ENCODE results near the gene TCF12.
A peak's percentile ranks its signal among the peaks of the same experiment; 100 is the strongest.

Gene TCF12

DNA sequence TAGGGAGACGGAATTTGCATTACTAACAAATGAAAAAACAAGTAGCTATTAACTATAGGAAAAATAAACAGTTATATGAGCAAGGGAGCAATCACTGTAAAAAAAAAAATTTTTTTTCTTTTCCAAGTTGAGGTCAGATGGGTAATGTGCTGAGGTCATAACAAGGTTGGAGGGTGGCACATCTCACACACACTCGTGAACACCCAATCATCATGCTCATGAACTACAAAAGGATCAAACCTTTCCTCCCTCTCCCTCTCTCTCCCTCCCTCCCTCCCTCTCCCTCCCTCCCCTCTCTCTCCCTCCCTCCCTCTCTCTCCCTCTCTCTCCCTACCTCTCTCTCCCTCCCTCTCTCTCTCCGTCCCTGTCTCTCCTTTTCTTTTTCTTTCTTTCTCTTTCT lies 360.0 kb downstream of the TCF12 start:
- peak; percentile 29 for DNase-seq

DNA sequence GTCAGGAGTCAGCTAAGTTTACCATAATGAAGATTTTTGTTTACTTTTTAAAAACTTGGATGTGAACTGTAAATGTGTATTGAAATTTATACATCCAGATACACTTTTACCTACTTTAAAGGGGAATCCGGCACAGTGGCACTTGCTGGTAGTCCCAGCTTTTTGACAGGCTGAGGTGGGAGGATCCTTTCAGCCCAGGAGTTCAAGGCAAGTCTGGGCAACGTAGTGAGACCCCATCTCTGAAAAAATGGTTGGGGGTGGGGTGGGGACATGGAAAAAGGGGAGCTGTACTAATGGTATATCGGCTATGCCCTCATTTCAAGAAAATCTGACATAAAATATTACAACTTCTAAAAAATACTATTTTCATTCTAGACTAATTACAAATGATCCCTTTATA lies 362.0 kb downstream of the TCF12 start:
- no peak for DNase-seq

DNA sequence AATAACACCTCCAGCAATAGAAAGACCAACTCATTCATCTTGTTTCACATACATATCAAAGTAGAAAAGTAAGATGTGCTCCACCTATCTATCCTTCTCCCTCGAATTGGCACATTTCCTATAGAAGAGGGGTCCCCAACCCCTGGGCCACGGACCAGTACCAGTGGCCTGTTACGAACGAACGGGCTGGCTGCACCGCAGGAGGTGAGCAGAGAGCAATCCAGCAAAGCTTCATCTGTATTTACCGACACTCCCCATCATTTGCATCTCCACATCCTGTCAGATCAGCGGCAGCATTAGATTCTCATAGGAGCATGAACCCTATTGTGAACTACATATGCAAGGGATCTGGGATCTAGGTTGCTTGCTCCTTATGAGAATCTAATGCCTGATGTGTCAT lies 362.9 kb downstream of the TCF12 start:
- DNase-seq = peak; percentile 86

DNA sequence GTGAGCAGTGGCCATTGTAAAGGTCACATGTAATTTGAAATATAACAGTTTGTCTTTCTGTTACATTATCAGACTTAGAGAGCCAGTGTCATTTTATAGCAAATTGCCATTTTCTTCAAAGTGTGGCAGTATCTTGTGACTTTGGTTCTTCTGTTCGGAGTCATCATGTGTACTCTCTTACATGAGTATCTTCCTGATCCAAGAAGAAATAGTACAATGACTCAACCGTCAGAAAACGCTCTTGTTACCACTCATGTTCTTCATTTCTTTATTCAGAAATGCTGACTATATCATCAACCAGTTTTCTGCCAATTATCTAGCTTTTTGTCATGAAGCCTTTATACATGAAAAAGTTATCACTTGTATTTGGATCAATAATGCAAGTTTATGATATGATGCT lies 364.2 kb downstream of the TCF12 start:
- DNase-seq = no peak

DNA sequence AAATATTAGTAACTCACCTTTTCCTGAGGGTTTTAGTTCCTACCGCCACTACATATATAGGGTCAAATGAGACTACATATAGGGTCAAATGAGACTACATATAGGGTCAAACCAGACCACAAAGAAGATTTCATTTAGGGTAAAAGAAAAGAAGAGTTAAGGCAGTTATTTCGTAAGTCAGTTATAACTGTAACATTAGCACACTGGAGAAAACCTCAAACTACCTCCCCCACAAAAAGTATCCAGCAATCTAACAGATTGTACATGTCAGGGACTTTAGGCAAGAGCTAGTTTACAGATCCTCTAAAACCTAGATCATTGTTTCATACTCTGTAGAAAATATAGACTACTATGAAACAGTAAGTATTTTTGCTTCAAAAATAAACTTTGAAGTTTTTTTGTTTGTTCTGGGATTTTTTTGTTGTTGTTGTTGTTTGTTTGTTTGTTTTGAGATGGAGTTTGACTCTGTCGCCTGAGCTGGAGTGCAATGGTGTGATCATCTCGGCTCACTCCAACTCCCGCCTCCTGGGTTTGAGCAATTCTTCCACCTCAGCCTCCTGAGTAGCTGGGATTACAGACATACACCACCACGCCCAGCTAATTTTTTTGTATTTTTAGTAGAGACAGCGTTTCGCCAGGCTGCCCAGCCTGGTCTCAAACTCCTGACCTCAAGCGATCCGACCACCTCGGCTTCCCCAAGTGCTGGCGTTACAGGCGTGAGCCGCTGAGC lies 365.5 kb downstream of the TCF12 start:
- DNase-seq = no peak

DNA sequence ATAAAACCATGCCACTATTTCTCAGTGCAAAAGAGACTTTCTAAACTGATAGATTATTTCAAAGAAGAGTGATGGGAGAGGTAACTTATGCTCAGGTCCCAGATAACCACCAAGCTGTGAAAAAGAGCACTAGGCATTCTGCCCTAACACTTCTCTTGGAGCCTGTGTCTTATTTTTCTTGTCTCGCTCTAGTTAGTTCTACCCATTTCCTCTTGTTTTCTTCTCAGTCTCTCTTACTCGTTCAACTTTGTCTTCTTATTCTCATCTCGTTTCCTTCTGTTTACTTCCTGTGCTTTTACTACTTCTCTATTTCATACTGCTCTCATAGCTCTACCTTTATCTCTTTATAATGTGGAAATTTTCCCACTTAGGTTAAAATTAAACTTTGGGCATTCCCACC lies 366.1 kb downstream of the TCF12 start:
- no peak for DNase-seq

DNA sequence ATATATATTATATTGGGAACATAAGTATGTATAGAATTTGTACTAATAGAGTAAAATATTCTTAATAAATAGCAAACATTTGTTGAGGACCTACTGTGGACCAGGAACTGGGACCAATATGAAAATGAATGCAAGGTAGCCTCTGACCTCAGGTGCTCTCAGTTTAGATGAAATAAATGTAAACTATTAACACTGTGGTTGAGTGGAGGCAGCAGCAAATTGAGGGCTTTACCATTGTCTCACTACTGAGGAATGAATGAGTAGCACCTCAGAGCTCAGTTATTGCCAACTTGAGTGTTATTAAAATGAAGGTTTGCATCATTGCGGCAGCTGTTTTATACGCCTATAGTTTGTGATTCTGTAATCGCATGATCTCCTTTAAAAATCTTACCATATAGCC lies 366.9 kb downstream of the TCF12 start:
- DNase-seq = no peak

DNA sequence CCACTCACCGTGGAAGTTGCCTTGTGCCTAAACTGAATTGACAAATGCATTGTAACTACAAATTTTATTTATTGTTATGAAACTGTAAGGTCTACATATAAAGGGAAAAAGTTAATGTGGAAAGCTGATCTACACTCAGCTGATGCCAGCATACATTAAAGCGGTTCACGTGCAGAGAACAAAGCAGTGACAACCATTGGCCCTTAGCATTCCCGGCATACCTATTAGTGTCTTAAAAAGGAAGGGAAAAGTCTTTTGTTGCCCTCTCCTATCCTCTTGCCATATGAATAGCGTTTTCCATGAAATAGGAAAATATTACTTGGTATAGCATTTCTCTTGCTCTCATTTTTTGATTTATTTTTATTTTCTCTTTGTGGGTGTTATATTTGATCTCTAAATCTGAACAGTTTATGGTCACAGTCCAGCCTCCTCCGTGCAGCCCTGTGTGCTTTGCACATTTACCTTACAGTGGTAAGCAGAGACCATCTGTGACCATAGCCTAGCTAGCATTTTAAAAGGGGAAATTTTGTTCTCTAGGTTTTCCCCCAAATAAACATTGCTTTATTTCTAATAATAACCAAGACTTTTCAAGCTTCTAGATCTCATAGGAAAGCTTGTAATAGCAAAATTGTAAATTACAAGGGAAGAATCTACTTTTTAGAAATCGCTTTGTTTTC lies 368.1 kb downstream of the TCF12 start:
- DNase-seq = no peak

DNA sequence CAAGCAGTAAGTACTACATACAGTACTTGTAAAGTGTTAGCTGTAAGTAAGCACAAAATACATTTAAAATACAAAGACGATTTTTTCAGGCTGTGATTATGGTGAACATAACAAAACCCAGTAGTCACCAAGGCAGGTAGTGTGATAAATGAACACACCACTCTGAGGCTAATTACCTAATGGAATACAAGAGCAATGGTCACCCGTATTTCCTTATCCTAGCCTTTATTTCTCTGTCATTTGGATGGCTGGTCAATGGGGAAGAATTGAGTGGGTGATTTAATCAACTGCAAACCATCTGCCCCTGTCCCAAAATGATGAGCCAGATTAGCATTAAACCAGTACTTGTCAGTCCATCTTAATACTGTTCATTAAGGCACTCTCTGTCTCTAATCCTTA lies 368.7 kb downstream of the TCF12 start:
- no peak for DNase-seq

DNA sequence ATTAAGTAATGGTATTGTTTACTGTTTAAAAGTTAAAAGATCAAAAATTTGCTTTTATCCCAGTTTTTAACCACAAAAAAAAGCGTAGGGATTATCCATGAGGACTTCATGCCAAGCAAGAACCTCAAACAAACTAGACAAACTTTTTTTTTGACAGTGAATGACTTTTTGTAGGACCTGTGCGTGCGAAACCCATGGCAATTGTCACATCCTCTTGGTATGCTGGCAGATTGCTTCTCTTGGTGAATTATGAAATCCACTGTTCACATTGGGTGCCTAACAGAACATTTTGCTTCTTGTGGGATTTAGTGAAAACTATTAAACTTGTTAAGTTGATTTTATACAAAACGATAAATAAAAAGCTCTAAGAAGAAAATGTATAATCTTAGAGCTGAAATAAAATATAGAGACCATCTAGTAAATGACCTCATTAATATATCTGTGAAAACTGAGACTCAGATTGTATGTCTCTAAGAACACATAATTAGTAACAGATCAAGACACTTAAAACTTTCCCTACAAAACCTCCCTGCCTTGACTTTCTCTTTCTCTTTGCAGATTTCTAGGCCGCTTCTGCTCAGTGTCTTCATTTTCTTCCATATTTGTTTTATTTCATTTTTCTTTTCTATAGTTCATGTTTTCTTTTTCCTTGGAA lies 370.6 kb downstream of the TCF12 start:
- no peak for DNase-seq

DNA sequence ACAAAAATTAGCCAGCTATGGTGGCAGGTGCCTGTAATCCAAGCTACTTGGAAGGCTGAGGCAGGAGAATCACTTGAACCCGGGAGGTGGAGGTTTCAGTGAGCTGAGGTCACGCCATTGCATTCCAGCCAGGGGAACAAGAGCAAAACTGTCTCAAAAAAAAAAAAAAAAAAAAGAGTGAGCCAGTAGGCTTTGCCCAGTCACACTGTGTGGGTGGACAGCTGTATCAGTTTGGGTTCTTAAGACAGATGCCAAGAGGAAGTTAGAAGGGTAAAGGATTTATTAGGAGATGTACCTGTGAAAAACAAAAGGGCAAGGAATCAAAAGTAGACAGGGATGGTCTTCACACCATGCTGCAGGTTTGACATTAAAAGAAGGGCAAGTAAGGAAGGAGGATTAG lies 371.7 kb downstream of the TCF12 start:
- no peak for DNase-seq

DNA sequence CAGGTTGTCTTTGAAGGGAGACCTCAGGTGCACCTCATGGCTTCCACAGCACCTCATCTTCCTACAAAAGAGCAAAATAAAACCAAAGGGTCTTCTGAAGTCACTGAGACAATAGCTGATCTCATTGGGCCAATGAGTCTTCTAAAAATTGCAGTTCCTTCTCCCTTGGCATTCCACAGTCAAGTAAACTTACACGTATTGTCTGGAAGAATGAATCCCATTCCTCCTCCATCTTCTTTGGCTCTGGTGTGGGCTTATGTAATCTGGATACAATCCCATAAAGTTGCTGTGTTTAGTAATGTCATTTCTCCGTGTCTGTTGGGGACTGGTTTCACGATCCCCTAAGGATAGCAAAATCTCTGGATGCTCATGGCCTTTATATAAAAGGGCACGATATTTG lies 372.4 kb downstream of the TCF12 start:
- no peak for DNase-seq

DNA sequence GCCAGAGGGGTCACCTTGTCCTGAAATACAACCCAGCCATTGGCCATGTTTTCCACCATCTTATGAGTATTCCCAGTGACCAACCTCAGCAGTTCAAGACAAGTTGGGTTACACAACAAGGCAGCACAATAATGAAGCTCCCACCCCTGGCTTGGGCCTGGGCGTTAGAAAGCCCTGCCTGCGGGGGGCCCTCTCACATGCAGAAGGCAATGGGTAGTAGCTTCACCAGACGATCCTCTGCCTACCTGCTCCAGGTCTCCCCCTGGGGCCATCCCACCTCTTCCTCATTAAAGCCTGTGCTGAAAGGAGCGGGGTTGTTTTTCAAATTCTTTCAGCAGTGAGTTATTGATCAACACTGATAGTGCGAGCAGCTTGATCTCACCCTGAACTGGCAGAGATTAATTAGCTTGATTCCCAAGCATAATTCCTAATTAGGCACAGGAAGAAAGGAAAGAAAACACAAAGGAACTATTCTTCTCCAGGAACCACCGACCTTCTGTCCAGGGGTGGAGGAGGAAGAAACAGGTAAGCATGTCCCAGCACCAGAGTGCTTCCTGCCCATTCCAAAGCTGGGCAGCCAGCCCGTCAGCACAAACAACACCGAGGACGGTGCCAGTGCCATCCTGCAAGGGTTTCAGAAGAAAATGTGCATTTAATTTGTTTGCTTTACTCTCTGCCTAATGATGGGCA lies 378.2 kb downstream of the TCF12 start:
- peak; percentile 89 for DNase-seq

DNA sequence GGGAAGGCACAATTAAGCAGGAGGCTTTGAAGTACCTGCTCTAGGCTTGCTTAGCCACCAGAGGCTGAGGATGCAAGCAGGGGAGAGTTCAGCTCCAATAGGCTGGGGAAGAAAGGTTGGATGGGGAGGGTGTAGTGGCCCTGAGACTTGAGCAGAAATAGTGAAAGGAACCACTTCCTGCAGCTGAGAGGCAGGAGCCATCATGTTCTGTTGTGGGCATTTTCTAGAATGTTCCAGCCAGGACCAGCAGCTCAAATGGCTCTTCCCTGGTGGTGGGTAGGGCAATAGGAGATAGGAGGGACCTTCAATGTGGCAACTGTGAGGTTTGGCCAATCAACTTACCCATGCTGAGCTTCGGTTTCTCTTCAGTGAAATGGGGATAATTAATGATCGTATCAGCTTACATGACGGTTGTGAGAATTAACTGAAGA lies 378.7 kb downstream of the TCF12 start:
- DNase-seq = peak; percentile 94

DNA sequence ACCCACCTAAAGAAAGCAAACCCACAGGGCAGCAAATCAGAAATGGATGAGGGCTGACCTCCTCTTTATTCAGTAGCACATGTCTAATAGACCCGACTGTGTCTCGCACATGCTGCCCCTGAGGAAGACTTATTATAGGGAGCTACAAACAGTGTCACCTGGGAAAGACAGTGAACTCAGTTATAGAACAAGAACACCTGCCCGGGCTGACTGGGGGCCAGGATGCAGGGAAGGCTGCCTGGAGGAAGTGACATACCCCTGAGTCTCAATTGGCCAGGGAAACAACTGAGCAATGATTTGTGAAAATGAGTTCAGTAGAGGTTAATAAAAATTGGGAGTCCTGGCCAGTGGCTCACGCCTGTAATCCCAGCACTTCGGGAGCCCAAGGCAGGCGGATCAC lies 379.2 kb downstream of the TCF12 start:
- DNase-seq = no peak

DNA sequence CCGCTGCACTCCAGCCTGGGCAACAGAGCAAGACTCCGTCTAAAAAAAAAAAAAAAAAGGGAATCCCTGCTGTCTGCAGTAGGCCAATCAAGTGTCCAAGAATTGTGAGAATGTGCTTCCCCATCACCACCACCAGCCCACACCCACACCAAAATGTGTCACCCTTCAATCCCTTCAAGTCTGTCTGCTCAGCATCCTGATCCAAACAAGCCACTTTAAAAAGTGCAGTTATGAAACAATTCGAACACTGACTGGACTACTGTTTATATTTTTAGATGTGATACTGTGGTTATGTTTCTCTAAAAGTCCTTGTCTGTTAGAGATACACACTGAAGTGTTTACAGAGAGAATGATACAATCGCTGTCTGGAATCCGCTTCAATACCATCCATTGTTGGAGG lies 379.8 kb downstream of the TCF12 start:
- DNase-seq = no peak

DNA sequence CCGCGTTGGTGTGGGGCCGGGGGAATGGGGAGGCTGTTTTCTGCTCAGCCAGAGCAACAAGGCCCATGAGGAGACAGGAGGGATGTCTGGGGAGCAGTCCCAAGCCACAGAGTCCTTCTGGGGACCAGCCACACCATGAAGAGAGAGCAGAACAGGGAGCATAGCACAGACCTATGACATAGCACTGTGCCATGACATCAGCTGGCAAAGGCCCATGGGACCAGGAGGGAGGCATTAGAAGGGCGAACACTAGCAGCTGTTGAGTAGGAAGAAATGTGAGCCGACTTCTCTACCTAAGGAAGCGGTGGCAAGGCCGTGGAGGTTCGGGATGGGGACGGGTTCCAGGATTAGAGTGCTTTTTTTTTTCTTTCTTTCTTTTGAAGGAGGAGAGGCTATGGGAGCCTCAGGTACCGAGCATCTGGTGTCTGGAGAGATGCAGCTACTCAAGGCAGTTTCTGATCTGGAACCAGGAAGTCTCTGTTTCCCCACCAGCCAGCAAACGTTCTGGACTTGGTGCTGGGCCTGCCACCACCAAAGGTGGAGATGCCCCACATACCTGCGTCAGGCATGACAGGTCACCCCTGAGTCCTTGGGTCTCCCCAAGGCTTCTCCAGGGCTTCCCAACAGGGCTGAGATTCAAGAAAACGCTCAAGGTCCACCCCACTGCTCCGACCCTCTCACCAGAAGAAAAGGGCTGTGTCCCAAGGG lies 380.6 kb downstream of the TCF12 start:
- DNase-seq = peak; percentile 69

DNA sequence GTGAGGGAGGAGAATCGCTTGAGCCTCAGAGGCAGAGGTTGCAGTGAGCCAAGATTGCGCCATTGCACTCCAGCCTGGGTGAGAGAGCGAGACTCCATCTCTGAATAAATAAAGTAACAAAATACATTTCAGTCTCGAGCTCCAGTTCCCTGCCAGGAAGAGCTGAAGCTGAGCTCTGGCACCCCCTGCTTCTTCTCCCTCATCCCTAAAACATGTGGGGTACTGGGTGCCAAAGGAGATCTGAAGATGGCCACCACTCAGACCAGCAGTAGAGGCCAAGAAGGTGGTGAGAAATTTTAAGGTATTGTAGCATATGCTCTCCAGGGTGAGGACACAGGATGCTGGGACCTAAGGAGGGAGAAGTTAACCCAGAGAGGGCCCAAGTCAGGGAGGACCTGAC lies 382.9 kb downstream of the TCF12 start:
- DNase-seq = no peak

DNA sequence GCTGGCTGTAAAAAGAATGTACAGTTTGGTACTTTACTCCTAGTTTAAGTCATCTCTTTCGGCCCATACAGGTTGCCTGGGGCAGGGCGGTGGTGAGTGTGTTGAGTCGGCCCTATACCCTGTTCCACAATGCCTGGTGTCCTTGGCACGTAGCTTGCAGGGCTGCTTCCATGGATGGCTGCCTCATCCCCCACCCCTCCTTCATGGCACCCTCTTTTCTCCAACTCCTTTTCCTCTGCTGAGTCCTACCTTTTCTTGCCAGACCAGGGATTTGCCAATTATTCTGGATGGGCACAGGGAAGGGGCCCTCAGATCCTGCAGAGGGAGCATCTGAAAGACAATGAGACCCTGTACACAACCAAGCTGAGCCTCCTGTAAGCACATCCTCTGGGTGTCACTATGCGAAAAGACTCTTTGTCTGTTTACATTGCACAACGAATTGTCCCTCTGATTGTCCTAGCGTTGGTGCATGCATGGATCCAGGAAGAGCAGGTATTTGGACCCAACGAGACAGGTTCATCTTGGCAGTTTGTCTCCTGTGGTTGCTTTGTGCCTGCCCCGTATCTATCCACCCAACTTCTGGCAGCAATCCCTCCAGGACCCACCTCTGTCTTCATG lies 384.3 kb downstream of the TCF12 start:
- DNase-seq = peak; percentile 53

DNA sequence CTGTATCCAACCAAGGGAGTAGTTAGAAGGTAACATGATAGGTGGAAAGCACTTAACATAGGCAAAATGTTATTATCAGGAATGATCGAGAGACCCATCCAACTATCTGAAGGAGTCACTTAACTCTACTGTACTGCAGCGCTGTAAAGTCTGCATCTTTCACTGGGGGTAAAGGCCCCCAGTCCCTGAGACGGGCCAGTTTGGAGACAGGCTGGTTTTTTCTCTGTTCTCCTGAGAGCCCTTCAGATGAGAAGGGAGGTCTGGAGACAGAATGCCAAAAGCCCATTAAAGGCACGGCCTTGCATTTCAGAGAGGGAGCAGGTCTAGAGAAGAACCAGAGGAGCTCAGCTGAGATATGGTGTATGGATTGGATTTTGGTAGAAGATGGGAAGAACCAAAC lies 386.6 kb downstream of the TCF12 start:
- DNase-seq = no peak

DNA sequence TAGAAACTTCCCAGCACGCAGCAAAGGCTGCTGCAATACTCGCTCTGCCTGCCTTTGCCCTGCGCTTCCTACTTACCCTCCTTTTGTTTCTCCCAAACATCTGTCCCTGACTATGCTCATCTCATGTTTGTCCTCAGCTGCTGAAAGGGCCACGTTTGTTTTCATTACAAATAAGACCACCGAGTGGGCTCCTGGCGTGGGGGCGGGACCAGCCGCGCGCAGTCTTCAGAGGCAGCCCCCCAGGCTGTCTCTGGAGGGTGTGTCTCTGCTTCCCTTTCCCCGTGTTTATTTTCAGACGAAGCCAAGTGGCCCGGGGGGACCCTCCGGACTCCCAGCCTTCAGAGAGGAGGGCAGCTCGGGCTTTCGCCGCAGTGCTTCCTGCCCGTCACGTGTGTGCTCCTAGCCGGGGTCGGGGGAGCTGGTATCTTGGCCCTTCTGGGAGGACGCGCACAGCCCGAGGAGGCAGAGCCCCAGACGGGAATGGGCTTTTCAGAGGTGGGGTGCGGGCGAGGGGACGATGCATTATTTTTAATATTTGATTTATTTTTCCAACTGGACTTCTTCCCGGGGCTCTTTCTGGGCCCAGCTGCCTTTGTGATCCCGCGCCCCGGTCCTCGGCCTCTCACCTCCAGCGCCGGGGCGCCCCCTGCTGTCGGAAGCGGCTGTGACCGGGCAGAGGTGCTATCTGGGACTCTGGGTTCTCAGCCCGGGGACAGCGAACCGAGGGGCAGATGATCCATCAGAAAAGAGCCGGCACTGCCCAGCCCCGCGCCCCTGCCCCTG lies 387.9 kb downstream of the TCF12 start:
- DNase-seq = peak; percentile 95

DNA sequence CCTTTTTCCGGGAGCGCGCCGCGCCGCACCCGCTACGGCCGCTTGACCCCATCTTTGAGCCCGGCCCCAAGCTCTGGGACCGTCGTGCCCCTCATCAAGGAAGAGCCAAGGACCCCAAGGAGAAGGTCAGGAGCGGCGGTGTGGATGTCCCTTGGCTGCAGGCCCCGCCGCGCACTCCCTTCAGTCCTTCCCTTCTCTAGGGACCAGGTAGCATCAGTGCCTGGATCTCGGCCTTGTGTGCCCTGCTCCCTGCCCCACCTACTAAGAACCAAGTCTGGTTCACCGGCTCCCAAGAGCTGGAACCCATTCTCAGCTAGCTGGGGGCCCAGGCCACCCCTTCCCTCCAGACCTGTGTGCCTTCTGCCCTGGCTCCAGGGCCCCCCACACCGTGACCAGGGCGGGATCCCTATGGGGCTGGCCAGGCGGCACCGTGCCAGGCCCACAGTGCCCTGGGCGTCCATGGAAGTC lies 388.5 kb downstream of the TCF12 start:
- peak; percentile 69 for DNase-seq

Measured in NCI-H69 (cell line).